Adipocyte (in vitro differentiated cells): ENCODE measurements around the gene PPP1R10.
"Not testable (repeated sequence)": the region's sequence is repeated elsewhere in the genome, so short reads cannot be mapped to it uniquely, and the experiment has no call there.

ENCODE experiments used
- DNase-seq: peaks from one replicate; pipeline ENCODE4 v3.0.0-alpha.2; 2015; ENCODE audit warnings: low read depth
- H3K27me3 ChIP-seq: replicated peaks from 2 replicates; pipeline ENCODE4 v1.7.0; 2013; ENCODE audit warnings: mild to moderate bottlenecking, low read length, moderate library complexity; ENCODE audit not compliant: control insufficient read depth, insufficient read depth
- H3K36me3 ChIP-seq: 2 replicates; pipeline ENCODE4 v1.7.0; 2013; ENCODE audit warnings: low read length, mild to moderate bottlenecking, moderate library complexity; ENCODE audit not compliant: control insufficient read depth, insufficient read depth, severe bottlenecking
- H3K4me1 ChIP-seq: 2 replicates; pipeline ENCODE4 v1.7.0; 2013; ENCODE audit warnings: mild to moderate bottlenecking, low read length, moderate library complexity; ENCODE audit not compliant: control insufficient read depth, insufficient read depth
- H3K4me3 ChIP-seq: 2 replicates; pipeline ENCODE4 v1.7.0; 2013; ENCODE audit warnings: mild to moderate bottlenecking, low read length, moderate library complexity
- H3K9ac ChIP-seq: 2 replicates; pipeline ENCODE4 v1.7.0; 2013; ENCODE audit warnings: mild to moderate bottlenecking, low read length, moderate library complexity
- H3K9me3 ChIP-seq: 2 replicates; pipeline ENCODE4 v1.7.0; 2013; ENCODE audit warnings: mild to moderate bottlenecking, low read length, moderate library complexity; ENCODE audit not compliant: control insufficient read depth

The PPP1R10 gene

DNA sequence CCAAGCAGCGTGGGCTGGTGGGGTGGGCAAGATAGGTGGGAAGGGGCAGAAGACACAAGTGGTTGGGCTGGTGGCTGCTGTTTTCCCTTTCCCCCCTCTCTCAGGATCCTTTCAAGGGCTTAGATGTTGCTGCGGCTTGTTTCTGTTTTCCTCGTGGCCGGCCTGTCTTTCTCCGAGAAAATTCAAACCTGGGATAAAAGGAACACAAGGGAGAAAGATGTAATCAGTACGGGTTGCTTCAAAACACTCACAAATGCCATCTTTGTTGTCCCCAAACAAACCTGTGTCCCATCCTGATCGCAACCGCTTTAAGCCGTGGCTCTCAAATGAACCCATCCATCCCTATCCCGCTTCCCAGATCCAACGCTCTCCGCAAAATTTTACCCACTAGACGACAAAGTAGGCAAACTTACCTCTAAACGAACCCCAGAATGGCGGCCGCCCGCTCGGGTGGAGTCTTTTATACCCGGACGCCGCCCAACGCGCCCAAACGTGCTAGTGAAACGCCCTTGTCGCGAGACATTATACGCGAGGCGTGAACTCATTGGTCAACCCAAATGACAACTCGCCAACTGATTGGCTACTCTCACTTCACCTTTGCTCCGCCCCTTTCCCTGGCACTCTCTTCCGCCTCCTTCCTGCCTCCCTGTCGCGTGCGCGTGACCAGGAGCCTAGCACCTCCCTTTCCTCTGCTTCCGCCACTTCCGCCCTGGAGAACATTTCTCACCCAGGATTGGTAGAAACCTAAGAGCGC lies at the start of gene PPP1R10:
Gene PPP1R10, minus strand, starts transcription at position 433 of the 754 bp plus-strand sequence. CDS start 7,299 bp downstream, outside the sequence.
- H3K36me3 ChIP-seq = peaks cover 36% of the 10 kb centered on the region

DNA sequence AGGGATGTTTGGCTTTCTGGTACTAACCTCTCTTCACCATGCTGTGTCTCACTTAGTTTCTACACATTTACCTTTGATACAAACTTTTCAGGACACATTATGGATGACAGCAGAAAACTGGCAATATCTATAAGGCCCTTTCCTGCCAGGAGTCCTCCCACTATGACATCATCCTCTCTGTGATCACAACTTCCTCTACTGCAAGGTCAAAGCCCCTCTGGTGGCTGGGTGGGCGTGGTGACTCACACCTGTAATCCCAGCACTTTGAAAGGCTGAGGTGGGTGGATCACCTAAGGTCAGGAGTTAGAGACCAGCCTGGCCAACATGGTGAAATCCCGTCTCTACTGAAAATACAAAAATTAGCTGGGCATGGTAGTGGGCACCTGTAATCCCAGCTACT lies 49.3 kb upstream of the PPP1R10 start:
- H3K9me3 ChIP-seq, H3K4me3 ChIP-seq, H3K9ac ChIP-seq, H3K4me1 ChIP-seq, DNase-seq, H3K27me3 ChIP-seq: not testable (repeated sequence)
- peaks cover 76% of the 10 kb centered on the region for H3K36me3 ChIP-seq

More for the DNA sequence above, at the start of gene PPP1R10:
- DNase-seq = peak; percentile 100
- Histone ChIP-seq H3K9me3 (no peaks in the 10 kb centered on the region), H3K4me1 (peaks cover 35% of the 10 kb centered on the region), H3K9ac (peak within 1 kb of the TSS; percentile 98), H3K4me3 (peak within 1 kb of the TSS; percentile 95), H3K27me3 (no peaks in the 10 kb centered on the region)

DNA sequence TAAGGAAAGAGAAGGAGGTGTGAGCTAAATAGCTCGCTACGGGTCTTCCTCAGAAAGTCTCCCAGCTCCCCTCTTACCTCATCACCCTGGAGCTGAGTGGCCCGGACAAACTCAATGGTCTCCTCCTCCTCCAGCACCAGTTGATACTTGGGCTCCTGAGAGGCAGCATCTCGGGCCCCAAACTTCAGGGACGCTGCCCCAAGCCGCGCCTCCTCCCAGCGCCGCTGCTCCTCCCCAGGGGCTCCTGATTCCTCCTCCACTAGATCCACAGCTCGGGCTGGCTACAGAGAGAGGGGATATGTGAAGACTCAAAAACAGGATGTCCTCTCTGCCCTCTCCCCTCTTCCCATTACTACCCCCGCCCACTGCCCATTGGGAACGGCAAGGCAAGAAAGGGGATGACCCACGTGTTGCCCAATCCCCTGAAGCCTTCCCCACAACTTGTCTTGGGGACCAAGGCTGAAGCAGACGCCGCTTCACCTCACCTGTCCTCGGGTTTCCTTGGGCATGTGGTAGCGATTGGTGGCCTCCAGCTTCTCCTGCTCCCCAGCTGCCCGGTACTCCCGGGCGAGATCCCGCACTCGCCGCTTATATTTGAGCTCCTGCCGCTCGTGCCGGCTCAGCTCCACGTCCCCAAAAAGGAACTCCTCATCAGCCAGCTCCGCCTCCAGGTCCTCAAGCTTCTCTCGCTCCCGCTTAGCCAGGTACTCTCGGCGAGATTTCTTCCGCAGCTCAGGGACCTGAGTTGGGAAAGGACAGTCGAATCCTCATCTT lies 48.1 kb upstream of the PPP1R10 start:
- Histone ChIP-seq H3K4me3 (no peak overlapping the region), H3K9me3 (no peaks in the 10 kb centered on the region), H3K4me1 (no peaks in the 10 kb centered on the region), H3K36me3 (peaks cover 78% of the 10 kb centered on the region), H3K27me3 (no peaks in the 10 kb centered on the region), H3K9ac (no peak overlapping the region)
- DNase-seq = no peak

DNA sequence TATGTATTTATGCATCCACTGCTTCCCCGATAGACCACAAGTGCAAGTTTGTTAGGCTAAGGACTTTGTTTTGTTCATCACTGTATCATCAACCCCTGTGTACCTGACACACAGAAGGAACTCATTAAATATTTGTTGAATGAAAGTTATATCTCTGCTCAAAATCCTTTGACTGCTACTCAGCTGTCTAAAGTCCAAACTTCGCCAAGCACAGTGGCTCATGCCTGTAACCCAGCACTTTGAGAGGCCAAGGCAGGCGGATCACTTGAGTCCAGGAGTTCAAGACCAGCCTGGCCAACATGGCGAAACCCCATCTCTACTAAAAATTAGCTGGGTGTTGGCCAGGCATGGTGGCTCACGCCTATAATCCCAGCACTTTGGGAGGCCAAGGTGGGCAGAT lies 40.9 kb upstream of the PPP1R10 start:
- H3K9ac ChIP-seq, H3K9me3 ChIP-seq, H3K4me1 ChIP-seq, H3K27me3 ChIP-seq, DNase-seq, H3K4me3 ChIP-seq: not testable (repeated sequence)
- peaks cover 95% of the 10 kb centered on the region for H3K36me3 ChIP-seq

DNA sequence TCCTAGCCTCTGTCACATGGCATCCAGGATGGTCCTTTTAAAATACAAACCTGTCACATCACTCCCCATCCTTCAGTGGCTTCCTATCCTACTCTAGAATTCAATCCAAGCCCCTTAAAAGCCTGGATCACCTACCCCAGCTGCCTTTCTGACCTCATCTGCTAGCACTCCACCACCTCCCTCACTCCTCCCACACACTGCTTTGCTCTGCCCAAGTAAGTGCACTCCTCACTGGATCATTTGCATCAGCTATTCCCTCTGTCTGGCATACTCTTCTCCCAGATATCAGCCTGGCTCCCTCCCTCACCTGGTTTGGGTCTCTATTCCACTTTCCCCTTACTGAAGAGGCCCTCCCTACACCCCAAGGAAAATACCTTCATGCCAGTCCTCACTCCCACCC lies 40.4 kb upstream of the PPP1R10 start:
- no peak overlapping the region for H3K9ac ChIP-seq
- H3K36me3 ChIP-seq = peaks cover 95% of the 10 kb centered on the region
- H3K4me3 ChIP-seq = no peak overlapping the region
- no peak for DNase-seq
- H3K4me1 ChIP-seq = no peaks in the 10 kb centered on the region
- H3K9me3 ChIP-seq = no peaks in the 10 kb centered on the region
- no peaks in the 10 kb centered on the region for H3K27me3 ChIP-seq

DNA sequence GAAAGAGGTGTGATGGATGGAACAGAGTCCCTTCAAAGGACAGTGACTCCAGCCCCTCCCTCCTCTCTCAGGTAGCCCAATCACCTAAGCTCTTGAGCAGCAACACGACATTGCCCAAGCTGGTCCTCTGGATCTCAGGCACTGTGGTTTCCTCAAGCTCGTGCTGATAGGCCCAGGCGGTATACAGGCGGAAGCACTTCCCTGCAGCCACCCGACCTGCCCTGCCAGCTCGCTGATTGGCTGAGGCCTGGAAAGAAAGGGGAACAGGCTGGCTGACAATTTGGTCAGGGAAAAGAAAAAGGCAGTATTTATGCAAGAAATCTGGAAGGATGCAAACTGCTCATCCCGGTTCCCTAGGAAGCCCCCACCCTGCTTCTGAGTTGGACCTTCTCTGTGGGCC lies 39.5 kb upstream of the PPP1R10 start:
- Histone ChIP-seq H3K4me1 (no peaks in the 10 kb centered on the region), H3K9me3 (no peaks in the 10 kb centered on the region), H3K4me3 (no peak overlapping the region), H3K27me3 (no peaks in the 10 kb centered on the region), H3K36me3 (peaks cover 95% of the 10 kb centered on the region), H3K9ac (no peak overlapping the region)
- no peak for DNase-seq

DNA sequence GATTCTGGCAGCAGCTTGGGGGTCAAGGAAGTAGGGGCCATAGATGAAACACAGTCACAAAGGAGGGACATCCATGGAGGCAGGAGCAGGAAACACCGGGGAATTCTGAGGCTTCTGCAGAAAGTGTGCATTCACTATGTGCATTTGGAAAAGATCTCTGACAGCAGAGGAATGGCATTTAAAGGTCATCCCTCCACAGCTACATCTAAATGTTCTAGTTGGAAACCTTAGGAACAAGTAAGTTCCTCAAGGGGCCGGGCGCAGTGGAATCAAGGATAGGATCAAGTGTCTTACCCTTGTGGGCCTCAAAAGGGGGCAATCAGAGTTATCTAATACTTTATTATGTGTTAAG lies 38.7 kb upstream of the PPP1R10 start:
- Histone ChIP-seq H3K27me3 (no peaks in the 10 kb centered on the region), H3K9me3 (no peaks in the 10 kb centered on the region), H3K9ac (no peak overlapping the region), H3K4me1 (no peaks in the 10 kb centered on the region), H3K36me3 (peaks cover 99% of the 10 kb centered on the region), H3K4me3 (no peak overlapping the region)
- DNase-seq = no peak

DNA sequence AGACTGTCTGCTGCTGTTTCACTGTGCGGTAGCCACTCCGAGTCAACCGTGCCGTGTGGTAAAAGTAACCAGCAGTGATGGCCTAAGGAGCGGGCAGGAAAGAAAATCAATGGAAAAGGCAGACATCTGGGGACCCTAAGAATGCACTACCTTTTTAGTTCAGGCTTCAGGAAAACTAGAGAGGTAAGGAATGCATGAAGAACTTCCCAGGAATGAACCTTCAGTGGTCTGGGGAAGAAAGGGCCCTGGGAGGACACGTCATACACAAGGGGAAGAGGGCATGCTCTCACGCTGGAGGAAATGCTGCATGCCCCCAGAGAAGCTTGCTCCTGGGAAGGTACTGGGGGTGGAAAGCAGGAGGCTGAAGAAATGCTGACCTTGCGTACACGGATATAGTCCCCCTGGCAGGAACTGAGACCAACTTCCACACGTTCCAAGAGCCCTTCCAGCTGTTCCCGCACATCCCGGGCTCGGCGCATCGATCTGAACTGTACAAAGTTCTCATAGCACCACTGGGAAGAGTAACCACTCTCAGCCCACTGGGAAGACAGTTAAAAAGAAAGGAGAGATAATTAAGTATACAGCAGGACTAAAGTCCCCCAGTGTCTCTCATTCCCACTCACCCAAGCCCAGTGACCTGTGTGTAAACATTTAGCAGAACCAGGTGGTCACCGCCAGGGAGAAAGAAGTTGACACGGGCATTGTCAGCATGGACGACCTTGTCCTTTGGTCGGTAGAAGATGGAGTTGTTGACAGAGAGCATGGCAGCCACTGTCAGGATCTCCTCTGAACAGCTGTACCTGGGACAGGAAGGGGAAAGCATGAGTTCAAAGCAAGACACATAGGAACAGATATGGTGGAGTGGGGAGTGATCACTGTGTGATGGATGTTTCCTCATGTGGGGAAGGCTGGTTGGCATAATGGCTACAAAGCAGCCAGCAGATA lies 38.0 kb upstream of the PPP1R10 start:
- H3K9ac ChIP-seq = no peak overlapping the region
- no peaks in the 10 kb centered on the region for H3K9me3 ChIP-seq
- peaks cover 93% of the 10 kb centered on the region for H3K36me3 ChIP-seq
- no peak for DNase-seq
- no peak overlapping the region for H3K4me3 ChIP-seq
- no peaks in the 10 kb centered on the region for H3K4me1 ChIP-seq
- no peaks in the 10 kb centered on the region for H3K27me3 ChIP-seq

DNA sequence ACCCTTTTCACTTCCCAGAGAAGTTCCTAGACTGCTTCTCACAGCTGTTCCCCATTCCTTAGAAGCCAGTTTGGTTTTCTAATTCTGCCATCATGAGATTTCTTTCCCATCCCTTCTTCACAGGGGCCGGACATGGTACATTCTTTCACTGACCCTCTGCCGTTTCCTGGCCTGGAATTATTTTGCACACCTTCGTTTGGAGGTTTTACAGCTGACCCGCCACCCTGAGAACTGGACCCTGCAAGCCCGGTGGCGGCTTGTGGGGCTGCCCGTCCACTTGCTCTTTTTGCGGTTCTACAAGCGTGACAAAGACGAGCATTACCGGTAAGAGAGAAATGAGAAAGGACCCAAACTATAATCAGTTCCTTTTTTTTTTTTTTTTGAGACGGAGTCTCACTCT lies 34.1 kb upstream of the PPP1R10 start:
- Histone ChIP-seq H3K9ac (no peak overlapping the region), H3K4me3 (no peak overlapping the region), H3K27me3 (no peaks in the 10 kb centered on the region), H3K4me1 (peaks cover 7% of the 10 kb centered on the region), H3K36me3 (peaks cover 55% of the 10 kb centered on the region), H3K9me3 (no peaks in the 10 kb centered on the region)
- no peak for DNase-seq

DNA sequence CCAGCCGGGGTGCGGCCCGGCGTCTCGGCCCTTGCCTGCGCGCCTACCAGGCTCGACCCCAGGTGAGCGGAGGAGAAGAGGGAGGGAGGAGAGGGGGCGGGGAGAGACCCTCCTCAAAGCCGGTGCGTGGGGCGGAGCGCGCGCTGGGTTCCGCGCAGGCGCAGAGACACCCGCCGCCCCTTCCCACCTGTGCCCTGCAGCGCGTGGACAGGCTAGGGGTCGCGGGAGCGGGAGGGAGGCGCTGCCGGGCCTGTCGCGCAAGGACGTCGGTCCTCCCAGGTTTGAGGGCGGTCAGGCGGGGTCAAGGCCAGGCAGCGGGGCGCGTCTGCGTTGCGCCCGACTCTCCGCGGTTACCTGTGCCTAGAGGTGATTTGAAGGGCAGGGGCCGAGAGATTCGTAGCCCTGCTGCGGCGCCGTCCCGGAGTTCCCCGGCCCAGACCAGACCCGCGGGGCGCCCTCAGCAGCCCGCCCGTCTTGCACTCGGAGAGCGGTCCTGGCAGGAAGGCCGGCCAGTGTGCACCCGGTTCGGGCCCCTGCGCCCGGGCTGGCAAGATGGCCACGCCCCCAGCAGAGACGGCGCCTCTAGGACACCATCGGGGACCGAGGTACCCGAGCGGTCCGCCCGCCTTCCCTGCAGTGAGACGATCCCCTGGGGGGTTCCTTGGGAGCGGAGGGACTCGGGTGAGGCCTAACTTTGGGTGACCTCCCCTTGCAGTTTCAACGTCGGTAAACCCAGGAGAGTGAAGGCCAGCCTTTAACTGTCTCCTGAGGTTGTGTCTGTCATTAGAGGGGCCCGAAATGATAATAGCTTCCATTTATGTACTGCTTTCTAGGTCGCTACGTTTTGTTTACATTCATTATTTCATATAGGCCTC lies 30.4 kb upstream of the PPP1R10 start:
- peak overlapping the region; percentile 93 for H3K9ac ChIP-seq
- H3K4me3 ChIP-seq = peak overlapping the region; percentile 90
- no peaks in the 10 kb centered on the region for H3K27me3 ChIP-seq
- H3K9me3 ChIP-seq = no peaks in the 10 kb centered on the region
- DNase-seq = peak; percentile 80
- H3K36me3 ChIP-seq = peaks cover 27% of the 10 kb centered on the region
- peaks cover 7% of the 10 kb centered on the region for H3K4me1 ChIP-seq
